ENCODE data around the gene ETV6.

Gene ETV6

DNA sequence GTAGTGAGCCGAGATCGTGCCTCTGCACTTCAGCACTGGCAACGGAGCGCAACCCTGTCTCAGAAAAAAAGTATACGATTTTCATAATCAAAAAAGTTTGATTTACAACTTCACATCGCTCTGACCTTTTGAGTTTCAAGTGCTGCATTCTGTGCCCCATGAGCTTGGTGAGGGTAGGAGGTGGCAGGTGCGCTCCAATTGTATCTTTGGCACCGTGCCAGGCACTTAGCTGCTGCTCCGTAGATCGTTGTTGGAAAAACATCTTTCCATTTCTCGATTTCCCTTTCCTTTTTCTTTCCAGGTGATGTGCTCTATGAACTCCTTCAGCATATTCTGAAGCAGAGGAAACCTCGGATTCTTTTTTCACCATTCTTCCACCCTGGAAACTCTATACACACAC is 203.7 kb downstream of the ETV6 start:
- no peak overlapping the region for H3K27ac ChIP-seq
- peaks cover 32 to 34% of the 10 kb centered on the region in 2 experiments for H3K4me1 ChIP-seq (ENCODE audit: control insufficient read depth in 1 of 2, insufficient read depth in 1 of 2, low read depth in 1 of 2, low read length in 1 of 2)
- no peaks in the 10 kb centered on the region for H3K27me3 ChIP-seq
- TF ChIP-seq, protein P1, sequence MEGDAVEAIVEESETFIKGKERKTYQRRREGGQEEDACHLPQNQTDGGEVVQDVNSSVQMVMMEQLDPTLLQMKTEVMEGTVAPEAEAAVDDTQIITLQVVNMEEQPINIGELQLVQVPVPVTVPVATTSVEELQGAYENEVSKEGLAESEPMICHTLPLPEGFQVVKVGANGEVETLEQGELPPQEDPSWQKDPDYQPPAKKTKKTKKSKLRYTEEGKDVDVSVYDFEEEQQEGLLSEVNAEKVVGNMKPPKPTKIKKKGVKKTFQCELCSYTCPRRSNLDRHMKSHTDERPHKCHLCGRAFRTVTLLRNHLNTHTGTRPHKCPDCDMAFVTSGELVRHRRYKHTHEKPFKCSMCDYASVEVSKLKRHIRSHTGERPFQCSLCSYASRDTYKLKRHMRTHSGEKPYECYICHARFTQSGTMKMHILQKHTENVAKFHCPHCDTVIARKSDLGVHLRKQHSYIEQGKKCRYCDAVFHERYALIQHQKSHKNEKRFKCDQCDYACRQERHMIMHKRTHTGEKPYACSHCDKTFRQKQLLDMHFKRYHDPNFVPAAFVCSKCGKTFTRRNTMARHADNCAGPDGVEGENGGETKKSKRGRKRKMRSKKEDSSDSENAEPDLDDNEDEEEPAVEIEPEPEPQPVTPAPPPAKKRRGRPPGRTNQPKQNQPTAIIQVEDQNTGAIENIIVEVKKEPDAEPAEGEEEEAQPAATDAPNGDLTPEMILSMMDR (IDR thresholded peaks at IDR 0.05), result no peak
- no peaks in the 10 kb centered on the region for H3K9me3 ChIP-seq
- peaks cover 42% of the 10 kb centered on the region for H3K36me3 ChIP-seq
- H3K4me3 ChIP-seq (ENCODE audit: low read depth in 1 of 2, low read length in 1 of 2), result no peak overlapping the region

DNA sequence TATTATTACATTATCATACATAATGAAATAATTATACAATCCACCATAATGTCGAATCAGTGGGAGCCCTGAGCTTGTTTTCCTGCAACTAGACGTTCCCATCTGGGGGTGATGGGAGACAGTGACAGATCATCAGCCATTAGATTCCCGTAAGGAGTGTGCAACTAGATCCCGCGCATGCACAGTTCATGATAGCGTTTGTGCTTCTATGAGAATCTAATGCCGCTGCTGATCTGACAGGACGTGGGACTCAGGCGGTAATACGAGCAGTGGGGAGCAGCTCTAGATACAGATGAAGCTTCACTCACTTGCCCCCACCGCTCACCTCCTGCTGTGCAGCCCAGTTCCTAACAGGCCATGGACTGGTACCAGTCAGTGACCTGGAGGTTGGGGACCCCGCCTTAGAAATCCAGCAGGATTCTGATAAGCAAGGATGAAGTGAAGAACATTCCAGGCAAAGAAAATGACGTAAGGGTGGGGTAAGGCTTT is 204.6 kb downstream of the ETV6 start:
- Histone ChIP-seq H3K27ac (peak overlapping the region; percentile 80), H3K9me3 (no peaks in the 10 kb centered on the region), H3K4me3 (ENCODE audit: low read depth in 1 of 2, low read length in 1 of 2) (no peak overlapping the region), H3K36me3 (peaks cover 47% of the 10 kb centered on the region), H3K4me1 (ENCODE audit: control insufficient read depth in 1 of 2, insufficient read depth in 1 of 2, low read depth in 1 of 2, low read length in 1 of 2) (peaks cover 32 to 34% of the 10 kb centered on the region in 2 experiments), H3K27me3 (no peaks in the 10 kb centered on the region)
- TF ChIP-seq, protein P1 (IDR thresholded peaks at IDR 0.05), result no peak

DNA sequence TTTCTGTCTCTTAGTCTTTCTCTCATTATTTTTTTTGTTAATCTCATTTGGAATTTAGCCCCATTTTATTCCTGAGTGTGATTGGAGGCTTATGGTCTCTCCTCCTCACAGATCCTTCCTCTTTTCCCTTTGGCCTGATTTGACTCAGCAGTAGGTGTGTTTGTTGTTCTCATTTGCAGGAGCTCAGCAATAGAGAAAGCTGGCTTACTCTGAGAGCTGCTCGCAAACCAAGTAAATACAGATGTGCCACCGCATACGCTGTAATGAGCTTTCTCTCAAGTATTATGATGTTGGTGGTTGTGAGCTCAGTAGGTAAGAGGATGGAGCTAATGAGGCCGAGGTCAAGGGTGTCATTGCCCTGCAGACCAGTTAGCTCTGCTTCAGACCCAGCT is 206.5 kb downstream of the ETV6 start:
- no peak overlapping the region for H3K4me3 ChIP-seq (ENCODE audit: low read depth in 1 of 2, low read length in 1 of 2)
- peaks cover 44% of the 10 kb centered on the region for H3K36me3 ChIP-seq
- no peaks in the 10 kb centered on the region for H3K9me3 ChIP-seq
- peak overlapping the region; percentile 80 for H3K27ac ChIP-seq
- no peaks in the 10 kb centered on the region for H3K27me3 ChIP-seq
- TF ChIP-seq, protein P1 (IDR thresholded peaks at IDR 0.05), result no peak
- peaks cover 41 to 42% of the 10 kb centered on the region in 2 experiments for H3K4me1 ChIP-seq (ENCODE audit: control insufficient read depth in 1 of 2, insufficient read depth in 1 of 2, low read depth in 1 of 2, low read length in 1 of 2)

- peaks cover 48% of the 10 kb centered on the region for H3K36me3 ChIP-seq
- no peaks in the 10 kb centered on the region for H3K9me3 ChIP-seq
- no peaks in the 10 kb centered on the region for H3K27me3 ChIP-seq
- TF ChIP-seq, protein P1 (IDR thresholded peaks at IDR 0.05), result no peak
- no peak overlapping the region for H3K4me3 ChIP-seq (ENCODE audit: low read depth in 1 of 2, low read length in 1 of 2)
- H3K4me1 ChIP-seq (ENCODE audit: control insufficient read depth in 1 of 2, insufficient read depth in 1 of 2, low read depth in 1 of 2, low read length in 1 of 2), result peaks cover 45 to 47% of the 10 kb centered on the region in 2 experiments
- H3K27ac ChIP-seq, result peak overlapping the region; percentile 80
Observed at GRCh38 chr12:11856971-11857370, 207.5 kb downstream of the ETV6 start.

GRCh38 chr12:11859705-11860425 is 210.4 kb downstream of the ETV6 start:
- peaks cover 50 to 52% of the 10 kb centered on the region in 2 experiments for H3K4me1 ChIP-seq (ENCODE audit: control insufficient read depth in 1 of 2, insufficient read depth in 1 of 2, low read depth in 1 of 2, low read length in 1 of 2)
- H3K27me3 ChIP-seq, result no peaks in the 10 kb centered on the region
- TF ChIP-seq, protein P1 (IDR thresholded peaks at IDR 0.05), result no peak
- H3K4me3 ChIP-seq (ENCODE audit: low read depth in 1 of 2, low read length in 1 of 2), result no peak overlapping the region
- peaks cover 33% of the 10 kb centered on the region for H3K36me3 ChIP-seq
- H3K27ac ChIP-seq, result no peak overlapping the region
- H3K9me3 ChIP-seq, result no peaks in the 10 kb centered on the region
